ENCODE data around the gene LRRC38. TPM values are rescaled to one million over a fixed set of nuclear protein-coding genes. Genes with fewer than 3 reads are reported as not detected.

Gene LRRC38
- total and polyA plus RNA-seq, 2 donors from 2014 or later = not detected

DNA sequence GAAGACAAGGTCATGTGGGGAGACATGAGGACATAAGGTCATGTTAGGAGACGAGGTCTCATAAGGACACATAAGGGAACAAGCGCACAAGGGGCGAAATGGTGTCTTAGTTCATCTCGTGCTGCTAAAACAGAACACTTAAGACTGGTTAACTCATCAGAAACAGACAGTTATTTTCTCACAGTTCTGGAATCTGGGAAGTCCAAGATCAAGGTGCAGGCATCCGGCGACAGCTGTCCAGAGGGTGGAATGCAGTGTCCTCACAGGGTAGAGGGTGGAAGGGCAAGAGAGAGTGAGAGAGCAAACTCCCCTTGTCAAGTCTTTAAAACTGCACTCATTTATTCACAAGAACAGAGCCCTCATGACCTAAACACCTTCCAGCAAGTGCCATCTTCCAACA, 35.2 kb upstream of the LRRC38 start:
- Histone ChIP-seq H3K36me3 (ENCODE audit: control insufficient read depth in 2 of 3, insufficient read depth in 3 of 3, low read length in 3 of 3) (no peaks in the 10 kb centered on the region), H3K27ac (ENCODE audit: low read depth in 2 of 2, low read length in 2 of 2) (no peak overlapping the region), H3K4me1 (ENCODE audit: control insufficient read depth in 2 of 3, insufficient read depth in 2 of 3, low read depth in 1 of 3, low read length in 3 of 3) (no peaks in the 10 kb centered on the region), H3K9ac (ENCODE audit: low read length in 3 of 3) (no peak overlapping the region), H3K27me3 (ENCODE audit: control insufficient read depth, insufficient read depth, low read length) (no peaks in the 10 kb centered on the region), H3K4me3 (ENCODE audit: low read length in 3 of 3) (no peak overlapping the region), H3K9me3 (ENCODE audit: control insufficient read depth in 2 of 3, insufficient read depth in 1 of 3, low read length in 3 of 3) (no peaks in the 10 kb centered on the region)
- intact Hi-C loops (cut with DNase I) = no loop called here
- TF ChIP-seq, protein P1, sequence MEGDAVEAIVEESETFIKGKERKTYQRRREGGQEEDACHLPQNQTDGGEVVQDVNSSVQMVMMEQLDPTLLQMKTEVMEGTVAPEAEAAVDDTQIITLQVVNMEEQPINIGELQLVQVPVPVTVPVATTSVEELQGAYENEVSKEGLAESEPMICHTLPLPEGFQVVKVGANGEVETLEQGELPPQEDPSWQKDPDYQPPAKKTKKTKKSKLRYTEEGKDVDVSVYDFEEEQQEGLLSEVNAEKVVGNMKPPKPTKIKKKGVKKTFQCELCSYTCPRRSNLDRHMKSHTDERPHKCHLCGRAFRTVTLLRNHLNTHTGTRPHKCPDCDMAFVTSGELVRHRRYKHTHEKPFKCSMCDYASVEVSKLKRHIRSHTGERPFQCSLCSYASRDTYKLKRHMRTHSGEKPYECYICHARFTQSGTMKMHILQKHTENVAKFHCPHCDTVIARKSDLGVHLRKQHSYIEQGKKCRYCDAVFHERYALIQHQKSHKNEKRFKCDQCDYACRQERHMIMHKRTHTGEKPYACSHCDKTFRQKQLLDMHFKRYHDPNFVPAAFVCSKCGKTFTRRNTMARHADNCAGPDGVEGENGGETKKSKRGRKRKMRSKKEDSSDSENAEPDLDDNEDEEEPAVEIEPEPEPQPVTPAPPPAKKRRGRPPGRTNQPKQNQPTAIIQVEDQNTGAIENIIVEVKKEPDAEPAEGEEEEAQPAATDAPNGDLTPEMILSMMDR (IDR thresholded peaks at IDR 0.05; ENCODE audit: borderline replicate concordance, extremely low read depth, insufficient read depth) = no peak
- no peak for DNase-seq
- no peak for FAIRE-seq

GRCh38 chr1:13548281-13548680, 34.5 kb upstream of the LRRC38 start:
- no peaks in the 10 kb centered on the region for H3K36me3 ChIP-seq (ENCODE audit: control insufficient read depth in 2 of 3, insufficient read depth in 3 of 3, low read length in 3 of 3)
- H3K4me3 ChIP-seq (ENCODE audit: low read length in 3 of 3) = no peak overlapping the region
- no peak overlapping the region for H3K9ac ChIP-seq (ENCODE audit: low read length in 3 of 3)
- H3K9me3 ChIP-seq (ENCODE audit: control insufficient read depth in 2 of 3, insufficient read depth in 1 of 3, low read length in 3 of 3) = no peaks in the 10 kb centered on the region
- H3K4me1 ChIP-seq (ENCODE audit: control insufficient read depth in 2 of 3, insufficient read depth in 2 of 3, low read depth in 1 of 3, low read length in 3 of 3) = no peaks in the 10 kb centered on the region
- no peak for FAIRE-seq
- TF ChIP-seq, protein P1 (IDR thresholded peaks at IDR 0.05; ENCODE audit: borderline replicate concordance, extremely low read depth, insufficient read depth) = no peak
- no peaks in the 10 kb centered on the region for H3K27me3 ChIP-seq (ENCODE audit: control insufficient read depth, insufficient read depth, low read length)
- H3K27ac ChIP-seq (ENCODE audit: low read depth in 2 of 2, low read length in 2 of 2) = no peak overlapping the region
- no peak for DNase-seq
- intact Hi-C loops (cut with DNase I) = no loop called here

- Histone ChIP-seq H3K4me1 (ENCODE audit: control insufficient read depth in 2 of 3, insufficient read depth in 2 of 3, low read depth in 1 of 3, low read length in 3 of 3) (no peaks in the 10 kb centered on the region), H3K27ac (ENCODE audit: low read depth in 2 of 2, low read length in 2 of 2) (no peak overlapping the region), H3K27me3 (ENCODE audit: control insufficient read depth, insufficient read depth, low read length) (no peaks in the 10 kb centered on the region), H3K4me3 (ENCODE audit: low read length in 3 of 3) (no peak overlapping the region), H3K9ac (ENCODE audit: low read length in 3 of 3) (no peak overlapping the region), H3K9me3 (ENCODE audit: control insufficient read depth in 2 of 3, insufficient read depth in 1 of 3, low read length in 3 of 3) (no peaks in the 10 kb centered on the region), H3K36me3 (ENCODE audit: control insufficient read depth in 2 of 3, insufficient read depth in 3 of 3, low read length in 3 of 3) (no peaks in the 10 kb centered on the region)
- DNase-seq (no peak), FAIRE-seq (no peak)
- TF ChIP-seq, protein P1 (IDR thresholded peaks at IDR 0.05; ENCODE audit: borderline replicate concordance, extremely low read depth, insufficient read depth) = no peak
- intact Hi-C loops (cut with DNase I) = no loop called here
Measured at GRCh38 chr1:13546791-13547190, 33.0 kb upstream of the LRRC38 start.

GRCh38 chr1:13544221-13544556, 30.4 kb upstream of the LRRC38 start:
- TF ChIP-seq, protein P1 (IDR thresholded peaks at IDR 0.05; ENCODE audit: borderline replicate concordance, extremely low read depth, insufficient read depth) = no peak
- Histone ChIP-seq H3K27ac (ENCODE audit: low read depth in 2 of 2, low read length in 2 of 2) (no peak overlapping the region), H3K9ac (ENCODE audit: low read length in 3 of 3) (no peak overlapping the region), H3K4me3 (ENCODE audit: low read length in 3 of 3) (no peak overlapping the region), H3K4me1 (ENCODE audit: control insufficient read depth in 2 of 3, insufficient read depth in 2 of 3, low read depth in 1 of 3, low read length in 3 of 3) (no peaks in the 10 kb centered on the region), H3K9me3 (ENCODE audit: control insufficient read depth in 2 of 3, insufficient read depth in 1 of 3, low read length in 3 of 3) (no peaks in the 10 kb centered on the region), H3K27me3 (ENCODE audit: control insufficient read depth, insufficient read depth, low read length) (no peaks in the 10 kb centered on the region), H3K36me3 (ENCODE audit: control insufficient read depth in 2 of 3, insufficient read depth in 3 of 3, low read length in 3 of 3) (no peaks in the 10 kb centered on the region)
- intact Hi-C loops (cut with DNase I) = no loop called here
- DNase-seq (no peak), FAIRE-seq (no peak)

Measured in kidney (tissue), 14 donors.